ENCODE data around the gene PGLYRP1.

GRCh38 chr19:45990113-45990728 lies 32.6 kb downstream of the PGLYRP1 start:
- TF ChIP-seq RARB (CRISPR knock-in tag; IDR thresholded peaks at IDR 0.05) (no peak), ZFP30 (CRISPR knock-in tag; IDR thresholded peaks at IDR 0.05) (no peak), PATZ1 (CRISPR knock-in tag; IDR thresholded peaks at IDR 0.05; ENCODE audit: borderline replicate concordance) (no peak), GLIS3 (CRISPR knock-in tag; IDR thresholded peaks at IDR 0.05) (no peak), TCF4 (CRISPR knock-in tag; IDR thresholded peaks at IDR 0.05; ENCODE audit: borderline replicate concordance) (no peak), PPARA (CRISPR knock-in tag; IDR thresholded peaks at IDR 0.05; ENCODE audit: borderline replicate concordance) (no peak), ARNTL (CRISPR knock-in tag; IDR thresholded peaks at IDR 0.05; ENCODE audit: borderline replicate concordance, low read depth) (no peak), CREB5 (CRISPR knock-in tag; IDR thresholded peaks at IDR 0.05; ENCODE audit: low read depth) (no peak), ZC3H10 (CRISPR knock-in tag; IDR thresholded peaks at IDR 0.05) (no peak), ESRRG (CRISPR knock-in tag; IDR thresholded peaks at IDR 0.05) (no peak), ZNF565 (CRISPR knock-in tag; conservative IDR thresholded peaks at IDR 0.05; ENCODE audit: low read depth) (no peak), CSRNP3 (CRISPR knock-in tag; IDR thresholded peaks at IDR 0.05) (no peak), ZNF8 (CRISPR knock-in tag; IDR thresholded peaks at IDR 0.05) (no peak), ZFP3 (CRISPR knock-in tag; IDR thresholded peaks at IDR 0.05) (no peak)
